Activated B cell treated with CpG ODN at 0.5 μM for 24 hours (primary cell): ENCODE data around the gene MCM3AP. TPM values are rescaled to one million over a fixed set of nuclear protein-coding genes. Genes with fewer than 3 reads are reported as not detected.

Experiments used
- ATAC-seq: fragments of 200-7000 bp; cut with Tn5 transposase; one replicate; pipeline ENCODE4 v1.10.0; 2021; ENCODE audit warnings: low read depth, mild to moderate bottlenecking, moderate library complexity
- CTCF ChIA-PET: fragments of 350-600 bp; sonication (Branson Sonifier 250); formaldehyde crosslinking; loops from one replicate; lab custom pipeline; 2021; ENCODE audit warnings: antibody characterized with exemption; lab: Charles Lee
- POLR2A ChIA-PET: fragments of 350-600 bp; sonication (Branson Sonifier 250); formaldehyde crosslinking; loops from one replicate; lab custom pipeline; 2021; ENCODE audit warnings: antibody characterized with exemption; lab: Charles Lee
- DNase-seq: peaks from one replicate; pipeline ENCODE4 v3.0.0; 2022
- H3K27ac Mint-ChIP-seq: one replicate; pipeline ENCODE4 v1.8.0; 2020; ENCODE audit warnings: mixed read lengths
- H3K27me3 Mint-ChIP-seq: one replicate; pipeline ENCODE4 v1.8.0; 2021; ENCODE audit warnings: mixed read lengths
- H3K36me3 Mint-ChIP-seq: one replicate; pipeline ENCODE4 v1.8.0; 2021; ENCODE audit warnings: low read depth, mixed read lengths
- H3K4me1 Mint-ChIP-seq: one replicate; pipeline ENCODE4 v1.8.0; 2021; ENCODE audit warnings: mixed read lengths
- H3K4me3 Mint-ChIP-seq: one replicate; pipeline ENCODE4 v1.8.0; 2020; ENCODE audit warnings: mild to moderate bottlenecking, mixed read lengths
- H3K9me3 Mint-ChIP-seq: one replicate; pipeline ENCODE4 v1.8.0; 2020; ENCODE audit warnings: mixed read lengths
- intact Hi-C: fragments of 100-400 bp; cut with micrococcal nuclease; formaldehyde crosslinking; loops from one replicate; pipeline ENCODE4 v1.15.1; 2024
- total RNA-seq: library from RNA; stranded (reverse); gene quantifications from 2 replicates; pipeline ENCODE4 v1.2.3, GENCODE V29; 2022
- TF ChIP-seq, protein P1 (sequence below): fragments of 200-600 bp; IDR thresholded peaks from one replicate; pipeline ENCODE4 v1.8.0; 2022; ENCODE audit warnings: antibody characterized with exemption, mild to moderate bottlenecking

MCM3AP gene
- total RNA-seq, 1 donor from 2014 or later = 147 TPM

DNA sequence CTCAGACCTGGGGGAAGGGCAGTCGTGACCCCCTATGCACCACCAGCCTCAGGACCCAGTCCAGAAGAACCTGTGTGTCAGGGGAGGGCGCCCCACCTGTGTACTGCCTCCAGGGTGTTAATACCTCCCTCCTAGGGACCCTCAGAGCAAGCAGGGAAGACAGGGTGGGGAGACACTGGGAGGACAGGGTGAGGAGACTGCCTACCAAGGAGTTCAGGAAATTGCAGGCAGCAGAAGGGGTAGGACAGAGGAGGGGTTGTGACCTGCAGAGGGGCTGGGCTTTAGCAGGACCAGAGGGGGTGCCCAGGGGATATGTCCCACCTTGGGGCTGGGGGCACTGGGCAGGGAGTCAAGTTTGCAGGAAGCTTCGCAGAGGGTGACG lies 33.0 kb upstream of the MCM3AP start:
- TF ChIP-seq, protein P1, sequence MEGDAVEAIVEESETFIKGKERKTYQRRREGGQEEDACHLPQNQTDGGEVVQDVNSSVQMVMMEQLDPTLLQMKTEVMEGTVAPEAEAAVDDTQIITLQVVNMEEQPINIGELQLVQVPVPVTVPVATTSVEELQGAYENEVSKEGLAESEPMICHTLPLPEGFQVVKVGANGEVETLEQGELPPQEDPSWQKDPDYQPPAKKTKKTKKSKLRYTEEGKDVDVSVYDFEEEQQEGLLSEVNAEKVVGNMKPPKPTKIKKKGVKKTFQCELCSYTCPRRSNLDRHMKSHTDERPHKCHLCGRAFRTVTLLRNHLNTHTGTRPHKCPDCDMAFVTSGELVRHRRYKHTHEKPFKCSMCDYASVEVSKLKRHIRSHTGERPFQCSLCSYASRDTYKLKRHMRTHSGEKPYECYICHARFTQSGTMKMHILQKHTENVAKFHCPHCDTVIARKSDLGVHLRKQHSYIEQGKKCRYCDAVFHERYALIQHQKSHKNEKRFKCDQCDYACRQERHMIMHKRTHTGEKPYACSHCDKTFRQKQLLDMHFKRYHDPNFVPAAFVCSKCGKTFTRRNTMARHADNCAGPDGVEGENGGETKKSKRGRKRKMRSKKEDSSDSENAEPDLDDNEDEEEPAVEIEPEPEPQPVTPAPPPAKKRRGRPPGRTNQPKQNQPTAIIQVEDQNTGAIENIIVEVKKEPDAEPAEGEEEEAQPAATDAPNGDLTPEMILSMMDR = no peak
- ChIA-PET CTCF (no interaction called here), POLR2A (interaction anchor here (0.6 kb wide), 1 partner anchor 152 kb away, joined by 6 read pairs; no protein-coding TSS in a partner anchor)
- Mint-ChIP-seq H3K4me3 (no peak overlapping the region), H3K27me3 (no peaks in the 10 kb centered on the region), H3K27ac (no peak overlapping the region), H3K9me3 (no peaks in the 10 kb centered on the region), H3K36me3 (no peaks in the 10 kb centered on the region), H3K4me1 (peaks cover 23% of the 10 kb centered on the region)
- DNase-seq = no peak
- intact Hi-C loops = no loop called here
- ATAC-seq = no peak

DNA sequence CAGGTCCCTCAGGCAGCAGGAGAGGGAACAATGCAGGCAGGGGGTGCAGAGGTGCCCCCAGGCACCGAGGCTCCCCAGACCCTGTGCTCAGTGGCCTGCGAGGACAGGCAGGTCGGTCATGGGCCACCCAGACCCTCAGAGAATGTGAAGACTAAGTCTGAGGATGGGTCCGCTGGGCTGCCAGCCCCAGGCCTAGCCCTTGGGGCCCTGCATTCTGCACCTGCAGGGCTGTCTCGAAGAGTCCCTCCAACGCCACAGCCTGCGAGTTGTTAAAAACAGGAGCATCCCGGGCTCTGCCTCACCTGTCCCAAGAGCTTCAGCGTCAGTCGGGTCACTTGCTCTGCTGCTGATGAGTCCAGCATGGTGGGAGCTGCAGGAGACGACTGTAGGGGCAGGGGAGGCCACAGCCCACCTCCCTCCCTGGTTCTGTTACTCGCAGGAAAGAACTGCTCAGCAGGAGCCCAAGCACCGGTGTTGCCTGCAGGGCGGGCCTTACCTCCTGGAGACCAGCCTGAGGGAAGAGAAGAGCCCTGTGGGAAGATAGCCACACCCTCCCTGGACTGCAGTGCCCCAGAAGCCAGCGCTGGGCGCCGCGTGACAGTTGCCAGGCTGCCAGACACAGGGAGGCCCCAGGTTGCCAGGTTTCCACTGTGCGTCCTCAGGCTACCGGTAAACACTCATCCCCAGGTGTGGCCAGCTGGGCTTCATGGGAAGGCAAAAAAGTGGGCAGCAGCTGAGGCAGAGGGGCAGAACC lies 32.5 kb upstream of the MCM3AP start:
- intact Hi-C loops = no loop called here
- peaks cover 18% of the 10 kb centered on the region for H3K4me1 Mint-ChIP-seq
- no peaks in the 10 kb centered on the region for H3K27me3 Mint-ChIP-seq
- POLR2A ChIA-PET = no interaction called here
- H3K36me3 Mint-ChIP-seq = no peaks in the 10 kb centered on the region
- no peaks in the 10 kb centered on the region for H3K9me3 Mint-ChIP-seq
- CTCF ChIA-PET = no interaction called here
- no peak overlapping the region for H3K27ac Mint-ChIP-seq
- no peak for ATAC-seq
- TF ChIP-seq, protein P1 = no peak
- H3K4me3 Mint-ChIP-seq = no peak overlapping the region
- no peak for DNase-seq

DNA sequence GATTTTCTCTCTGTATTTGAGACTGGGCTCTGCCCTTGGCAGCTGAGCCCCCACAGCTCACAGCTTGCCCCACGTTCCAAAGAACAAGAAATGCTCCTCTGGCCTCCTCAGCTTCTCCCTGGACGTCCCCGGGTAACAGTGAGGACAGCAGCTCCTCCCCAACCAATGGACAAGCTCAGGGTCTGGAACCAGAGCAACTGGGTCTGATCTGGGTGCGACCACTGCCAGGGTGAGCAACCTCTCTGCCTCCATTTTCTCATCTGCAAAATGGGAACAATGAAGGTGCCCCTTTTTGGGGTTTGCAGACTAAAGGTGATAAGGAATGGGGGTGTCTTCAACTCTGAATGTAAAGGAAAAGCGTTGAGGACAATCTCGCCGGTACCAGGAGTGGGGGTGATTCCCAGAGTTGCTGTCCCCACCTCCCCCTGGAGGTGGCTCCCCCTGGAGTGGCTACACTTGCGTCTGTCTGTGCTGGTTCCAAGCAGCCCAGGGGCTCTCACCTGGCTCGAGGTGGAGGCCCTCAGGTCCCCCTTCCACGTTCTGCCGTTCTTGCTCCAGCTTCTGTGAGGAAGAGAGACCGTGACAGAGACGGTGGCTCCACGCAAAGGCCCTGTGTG lies 31.4 kb upstream of the MCM3AP start:
- Mint-ChIP-seq H3K9me3 (no peaks in the 10 kb centered on the region), H3K4me3 (no peak overlapping the region), H3K27me3 (no peaks in the 10 kb centered on the region), H3K27ac (no peak overlapping the region), H3K36me3 (no peaks in the 10 kb centered on the region), H3K4me1 (peaks cover 8% of the 10 kb centered on the region)
- DNase-seq (no peak), ATAC-seq (no peak)
- intact Hi-C loops = no loop called here
- CTCF ChIA-PET = no interaction called here
- POLR2A ChIA-PET = interaction anchor here (0.6 kb wide), 1 partner anchor 319 kb away, joined by 5 read pairs; the partner anchor contains the start of gene PRMT2
- TF ChIP-seq, protein P1 = no peak

DNA sequence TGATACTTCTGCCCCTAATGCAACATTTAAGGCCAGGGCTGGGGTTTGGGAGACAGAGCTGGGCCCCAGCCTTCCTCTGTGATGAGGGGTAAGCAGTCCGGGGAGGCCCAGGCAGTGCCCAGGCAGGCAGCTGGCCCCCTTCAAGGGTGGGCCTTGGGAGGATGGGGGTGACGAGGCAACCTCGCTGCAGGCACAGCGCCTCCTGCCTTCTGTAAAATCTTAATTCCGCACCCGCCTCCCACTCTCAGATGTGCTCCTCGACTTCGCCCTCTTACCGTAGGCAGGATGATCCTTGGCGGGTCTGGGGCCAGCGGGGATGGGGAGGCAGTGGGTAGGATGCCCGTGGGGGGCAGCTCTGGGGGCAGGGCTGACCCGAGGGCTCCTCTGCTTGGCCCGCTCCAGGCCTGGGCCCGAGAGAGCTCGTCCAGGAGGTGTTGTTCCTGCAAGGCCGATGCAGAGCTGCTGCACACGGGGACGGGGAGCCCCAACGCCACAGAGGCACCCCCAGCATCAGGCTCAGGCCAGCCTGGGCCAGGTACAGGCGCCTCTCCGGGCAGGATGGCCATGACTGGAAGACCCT lies 29.1 kb upstream of the MCM3AP start:
- TF ChIP-seq, protein P1 = no peak
- intact Hi-C loops = no loop called here
- Mint-ChIP-seq H3K27me3 (no peaks in the 10 kb centered on the region), H3K36me3 (no peaks in the 10 kb centered on the region), H3K4me3 (no peak overlapping the region), H3K4me1 (no peaks in the 10 kb centered on the region), H3K27ac (no peak overlapping the region), H3K9me3 (no peaks in the 10 kb centered on the region)
- ChIA-PET POLR2A (interaction anchor here (0.8 kb wide), 1 partner anchor 29 kb away, joined by 3 read pairs; the partner anchor contains the start of genes MCM3AP and YBEY), CTCF (no interaction called here)
- ATAC-seq (no peak), DNase-seq (no peak)

DNA sequence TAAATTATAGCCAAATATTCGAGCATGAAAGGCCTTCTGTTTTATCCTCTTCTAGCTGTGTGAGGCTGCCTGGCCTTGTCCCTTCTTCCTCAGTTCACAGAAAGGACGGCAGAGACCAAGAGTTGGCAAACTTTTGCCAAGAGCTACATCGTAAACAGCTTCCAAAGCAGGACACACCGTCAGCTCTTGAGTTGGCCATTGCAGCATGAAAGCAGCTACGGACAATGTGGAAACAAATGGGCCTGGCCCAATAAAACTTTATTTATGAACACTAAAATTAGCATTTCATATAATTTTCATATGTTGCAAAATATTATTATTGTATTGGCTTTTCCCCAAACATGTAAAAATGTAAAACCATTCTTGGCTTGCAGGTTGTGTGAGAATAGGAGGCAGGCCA lies 27.5 kb upstream of the MCM3AP start:
- TF ChIP-seq, protein P1 = no peak
- Mint-ChIP-seq H3K27ac (no peak overlapping the region), H3K27me3 (no peaks in the 10 kb centered on the region), H3K36me3 (no peaks in the 10 kb centered on the region), H3K9me3 (no peaks in the 10 kb centered on the region), H3K4me1 (no peaks in the 10 kb centered on the region), H3K4me3 (no peak overlapping the region)
- intact Hi-C loops = no loop called here
- DNase-seq (no peak), ATAC-seq (no peak)
- POLR2A ChIA-PET = no interaction called here
- CTCF ChIA-PET = no interaction called here
